H1 (cell line): ENCODE measurements around the gene RAVER2. TPM values are rescaled to one million over a fixed set of nuclear protein-coding genes. Genes with fewer than 3 reads are reported as not detected.

Experiments used
- CTCF ChIA-PET: fragments of 300-600 bp; sonication (Branson Sonifier 250); formaldehyde crosslinking; loops from one replicate; lab custom pipeline; 2021; ENCODE audit not compliant: partially characterized antibody; lab: Charles Lee
- POLR2A ChIA-PET: fragments of 300-600 bp; sonication (Branson Sonifier 250); formaldehyde crosslinking; loops from one replicate; lab custom pipeline; 2021; ENCODE audit warnings: inconsistent platforms; ENCODE audit not compliant: partially characterized antibody; lab: Charles Lee
- DNase-seq, 2 experiments: peaks; one replicate each; pipeline versions ENCODE4 v3.0.0 to v3.0.0-alpha.2; 2010 to 2022; ENCODE audit warnings: low spot score in 2 of 2, low read depth in 1 of 2, mixed read lengths in 1 of 2
- FAIRE-seq: peaks from 2 replicates; lab custom pipeline; 2011; peaks lifted over from hg19 to GRCh38; lab: Jason Lieb, UNC
- H2AFZ ChIP-seq: 2 replicates; pipeline ENCODE4 v1.8.1; 2012; ENCODE audit warnings: low read length, inconsistent platforms
- H2AK5ac ChIP-seq: 2 replicates; pipeline ENCODE4 v1.6.1; 2013; ENCODE audit warnings: low read depth, low read length
- H2BK120ac ChIP-seq: replicated peaks from 2 replicates; pipeline ENCODE3; 2013; ENCODE audit warnings: low read depth, low read length, inconsistent platforms
- H2BK12ac ChIP-seq: 2 replicates; pipeline ENCODE4 v1.6.1; 2013; ENCODE audit warnings: low read depth, low read length
- H2BK15ac ChIP-seq: 2 replicates; pipeline ENCODE4 v1.6.1; 2013; ENCODE audit warnings: low read length
- H2BK20ac ChIP-seq: 2 replicates; pipeline ENCODE4 v1.6.1; 2013; ENCODE audit warnings: low read length
- H2BK5ac ChIP-seq: 2 replicates; pipeline ENCODE4 v1.6.1; 2013; ENCODE audit warnings: low read depth, low read length
- H3K14ac ChIP-seq: 2 replicates; pipeline ENCODE4 v1.6.1; 2013; ENCODE audit warnings: inconsistent platforms; ENCODE audit not compliant: insufficient read length
- H3K18ac ChIP-seq: 2 replicates; pipeline ENCODE4 v1.6.1; 2013; ENCODE audit warnings: low read length; ENCODE audit errors: extremely low read depth
- H3K23ac ChIP-seq: 2 replicates; pipeline ENCODE4 v1.6.1; 2013; ENCODE audit warnings: inconsistent platforms; ENCODE audit not compliant: insufficient read length
- H3K23me2 ChIP-seq: 2 replicates; pipeline ENCODE4 v1.6.1; 2013; ENCODE audit warnings: low read depth, low read length
- H3K27ac ChIP-seq: 2 replicates; pipeline ENCODE4 v1.6.1; 2011; ENCODE audit warnings: low read depth, low read length, inconsistent platforms
- H3K27me3 ChIP-seq, 4 experiments: replicated peaks in 1 of 4; 1 replicate in 1 of 4; 2 replicates in 3 of 4; pipeline versions ENCODE4 v1.6.1 to v1.8.1; 2011 to 2013; ENCODE audit warnings: low read length in 3 of 4, mild to moderate bottlenecking in 3 of 4, inconsistent platforms in 2 of 4, mixed read lengths in 2 of 4, moderate library complexity in 1 of 4; ENCODE audit not compliant: control insufficient read depth in 3 of 4, insufficient read depth in 3 of 4; ENCODE audit errors: extremely low read depth in 1 of 4
- H3K36me3 ChIP-seq, 4 experiments: 2 replicates each; pipeline versions ENCODE4 v1.6.1 to v1.8.1; 2011 to 2013; ENCODE audit warnings: mild to moderate bottlenecking in 4 of 4, low read length in 3 of 4, moderate library complexity in 2 of 4, control low read depth in 1 of 4, inconsistent platforms in 1 of 4; ENCODE audit not compliant: insufficient read depth in 4 of 4, control insufficient read depth in 2 of 4
- H3K4ac ChIP-seq: replicated peaks from 2 replicates; pipeline ENCODE3; 2013; ENCODE audit warnings: low read length, low read depth, mixed read lengths, inconsistent platforms; ENCODE audit not compliant: insufficient read length
- H3K4me1 ChIP-seq, 4 experiments: replicated peaks in 1 of 4; 1 replicate in 1 of 4; 2 replicates in 3 of 4; pipeline versions ENCODE4 v1.6.1 to v1.8.1; 2011 to 2013; ENCODE audit warnings: low read length in 3 of 4, inconsistent platforms in 2 of 4, mixed read lengths in 1 of 4; ENCODE audit not compliant: insufficient read depth in 4 of 4, control insufficient read depth in 3 of 4
- H3K4me2 ChIP-seq, 2 experiments: 2 replicates each; pipeline versions ENCODE4 v1.6.1 to v1.8.1; 2011 to 2013; ENCODE audit warnings: low read depth in 2 of 2, low read length in 2 of 2, control low read depth in 1 of 2, inconsistent platforms in 1 of 2, mild to moderate bottlenecking in 1 of 2; ENCODE audit not compliant: insufficient read depth in 1 of 2
- H3K4me3 ChIP-seq, 4 experiments: fragments of 200-600, 300-600 bp in 1 of 4; sonication (generic), shearing (Covaris generic), sonication (Bioruptor Twin) in 1 of 4; 2 replicates each; pipeline versions ENCODE4 v1.5.1 to v1.8.1; 2011 to 2016; ENCODE audit warnings: low read length in 4 of 4, low read depth in 3 of 4, control low read depth in 2 of 4, inconsistent platforms in 2 of 4, mild to moderate bottlenecking in 2 of 4, mixed read lengths in 1 of 4, moderate library complexity in 1 of 4; ENCODE audit not compliant: insufficient read depth in 2 of 4; ENCODE audit errors: extremely low read depth in 1 of 4
- H3K56ac ChIP-seq: replicated peaks from 2 replicates; pipeline ENCODE3; 2013; ENCODE audit warnings: low read depth, mild to moderate bottlenecking, mixed read lengths, low read length, inconsistent platforms; ENCODE audit not compliant: insufficient read length
- H3K79me1 ChIP-seq: 2 replicates; pipeline ENCODE4 v1.6.1; 2013; ENCODE audit warnings: low read depth, low read length, control low read depth
- H3K79me2 ChIP-seq, 2 experiments: 2 replicates each; pipeline versions ENCODE4 v1.6.1 to v1.8.1; 2012 to 2013; ENCODE audit warnings: low read length in 2 of 2, mild to moderate bottlenecking in 2 of 2, inconsistent platforms in 1 of 2; ENCODE audit not compliant: insufficient read depth in 2 of 2, control insufficient read depth in 1 of 2
- H3K9ac ChIP-seq, 4 experiments: replicated peaks in 1 of 4; 1 replicate in 1 of 4; 2 replicates in 3 of 4; pipeline versions ENCODE4 v1.6.1 to v1.8.1; 2011 to 2013; ENCODE audit warnings: low read depth in 3 of 4, low read length in 3 of 4, control low read depth in 2 of 4, mild to moderate bottlenecking in 2 of 4, moderate library complexity in 2 of 4, inconsistent platforms in 1 of 4; ENCODE audit errors: extremely low read depth in 1 of 4
- H3K9me3 ChIP-seq, 2 experiments: 2 replicates each; pipeline versions ENCODE4 v1.6.1 to v1.8.1; 2012 to 2013; ENCODE audit warnings: mild to moderate bottlenecking in 2 of 2, moderate library complexity in 2 of 2, control low read depth in 1 of 2, inconsistent platforms in 1 of 2, low read depth in 1 of 2, low read length in 1 of 2, mixed read lengths in 1 of 2; ENCODE audit not compliant: insufficient read depth in 2 of 2
- H4K20me1 ChIP-seq, 2 experiments: replicated peaks in 1 of 2; 2 replicates each; pipeline versions ENCODE3 to v1.8.1; 2011 to 2013; ENCODE audit warnings: inconsistent platforms in 2 of 2, low read length in 2 of 2, mild to moderate bottlenecking in 1 of 2; ENCODE audit not compliant: insufficient read depth in 2 of 2, control insufficient read depth in 1 of 2
- H4K5ac ChIP-seq: 2 replicates; pipeline ENCODE4 v1.6.1; 2013; ENCODE audit warnings: low read length, low read depth, mixed read lengths, inconsistent platforms; ENCODE audit not compliant: insufficient read length
- H4K8ac ChIP-seq: 2 replicates; pipeline ENCODE4 v1.8.0; 2013; ENCODE audit warnings: mild to moderate bottlenecking, moderate library complexity, low read length, inconsistent platforms; ENCODE audit not compliant: insufficient read depth; ENCODE audit errors: extremely low read depth
- H4K91ac ChIP-seq: replicated peaks from 2 replicates; pipeline ENCODE3; 2013; ENCODE audit warnings: low read length, mixed read lengths, inconsistent platforms; ENCODE audit not compliant: insufficient read length
- BCL11A ChIP-seq, 2 experiments: IDR thresholded peaks; one replicate each; pipeline ENCODE4 v1.6.1; 2011; ENCODE audit warnings: low read depth in 2 of 2, low read length in 2 of 2, mild to moderate bottlenecking in 2 of 2
- CHD2 ChIP-seq: IDR thresholded peaks from 2 replicates; pipeline ENCODE4 v1.6.1; 2012; ENCODE audit warnings: low read length, improper control_type of control experiment
- JUN ChIP-seq: IDR thresholded peaks from 2 replicates; pipeline ENCODE4 v1.6.1; 2011; ENCODE audit warnings: low read depth, mild to moderate bottlenecking, improper control_type of control experiment, low read length
- MAX ChIP-seq: IDR thresholded peaks from 2 replicates; pipeline ENCODE4 v1.6.1; 2012; ENCODE audit warnings: inconsistent platforms
- NRF1 ChIP-seq: IDR thresholded peaks from 2 replicates; pipeline ENCODE4 v1.6.1; 2011; ENCODE audit warnings: mild to moderate bottlenecking, low read depth, low read length, improper control_type of control experiment
- POLR2A ChIP-seq, 2 experiments: IDR thresholded peaks; 1 replicate in 1 of 2; 2 replicates in 1 of 2; pipeline ENCODE4 v1.6.1; 2011; ENCODE audit warnings: low read depth in 2 of 2, low read length in 2 of 2, mild to moderate bottlenecking in 2 of 2; ENCODE audit errors: control extremely low read depth in 1 of 2
- TEAD4 ChIP-seq: IDR thresholded peaks from 2 replicates; pipeline ENCODE4 v1.6.1; 2012; ENCODE audit warnings: low read depth, low read length, inconsistent platforms, mixed read lengths
- WGBS, 2 experiments: shearing (Covaris generic) in 1 of 2; methylation state at CpG; one replicate each; pipeline versions ENCODE4 v1.1.6 to v1.1.7; 2013 to 2015; ENCODE audit warnings: low lambda C conversion rate in 2 of 2, mixed read lengths in 2 of 2, inconsistent platforms in 1 of 2, low coverage in 1 of 2, missing lambda C conversion rate in 1 of 2; ENCODE audit not compliant: insufficient replicate concordance in 2 of 2, insufficient coverage in 1 of 2, insufficient read length in 1 of 2; ENCODE audit errors: extremely low coverage in 1 of 2, missing lambda C conversion rate in 1 of 2; 5-methylcytosine and 5-hydroxymethylcytosine counted together
- polyA plus RNA-seq, 7 experiments: library from polyadenylated mRNA; depleted of rRNA in 3 of 7; stranded (reverse) in 5 of 7; unstranded in 2 of 7; fragments of >200 nt in 5 of 7; fragments of 200-250 nt in 2 of 7; gene quantifications; 1 replicate in 5 of 7; 2 replicates in 1 of 7; 4 replicates in 1 of 7; pipeline versions ENCODE4 v1.2.1 to v1.2.3, GENCODE V29; 2011 to 2013; ENCODE audit warnings: missing spikeins in 2 of 7, mixed read lengths in 2 of 7
- total RNA-seq: library from RNA; stranded (reverse); fragmentation: NEBNext Ultra II Directional; extraction: Animal tissue kit (Norgen Biotek cat#: 25700); gene quantifications from 2 replicates; pipeline ENCODE4 v1.2.1, GENCODE V29; 2021

Gene RAVER2
- total and polyA plus RNA-seq, 2 of the 8 experiments (the other 6 are each of a cell fraction or from before 2014, with no cell fraction given) = 10.5 to 19.5 TPM

GRCh38 chr1:64699327-64699726 lies 45.5 kb upstream of the RAVER2 start:
- H4K20me1 ChIP-seq = no peaks in the 10 kb centered on the region

More at GRCh38 chr1:64699327-64699726, 45.5 kb upstream of the RAVER2 start:
- Histone ChIP-seq H3K9ac (no peak overlapping the region; a peak in 1 of 7 replicates), H2BK20ac (no peak overlapping the region), H4K8ac (no peak overlapping the region), H3K4me2 (no peak overlapping the region), H3K23me2 (no peaks in the 10 kb centered on the region; the same call in 1 of the 2 replicates), H4K91ac (no peak overlapping the region), H3K9me3 (no peaks in the 10 kb centered on the region), H3K18ac (no peak overlapping the region), H3K23ac (no peak overlapping the region), H3K79me2 (no peaks in the 10 kb centered on the region), H2BK120ac (no peak overlapping the region), H3K27ac (no peak overlapping the region), H3K14ac (no peak overlapping the region), H2BK5ac (no peak overlapping the region), H3K4ac (no peak overlapping the region), H2BK15ac (no peak overlapping the region), H3K4me3 (no peak overlapping the region), H3K27me3 (no peaks in the 10 kb centered on the region), H3K36me3 (no peaks in the 10 kb centered on the region; a peak in 2 of 8 replicates), H3K79me1 (no peaks in the 10 kb centered on the region), H3K56ac (no peak overlapping the region), H3K4me1 (peaks cover 0 to 6% (median 4%) of the 10 kb centered on the region in 4 experiments; a peak in 4 of 7 replicates), H2AK5ac (no peak overlapping the region), H2BK12ac (0 out of 2 replicates have a peak overlapping the region, but pooled peaks have one; percentile 39), H4K5ac (no peak overlapping the region), H2AFZ (no peak overlapping the region)
- no peak for TF ChIP-seq POLR2A (IDR thresholded peaks at IDR 0.05; ENCODE audit: control extremely low read depth in 1 of 2, low read depth in 2 of 2, low read length in 2 of 2)
- no peak for TF ChIP-seq BCL11A (IDR thresholded peaks at IDR 0.05; ENCODE audit: low read depth in 2 of 2, low read length in 2 of 2)
- peak; percentile 66 for TF ChIP-seq TEAD4
- TF ChIP-seq CHD2 = no peak
- no peak for TF ChIP-seq JUN
- TF ChIP-seq MAX = peak; percentile 62
- TF ChIP-seq NRF1 = no peak
- FAIRE-seq = no peak
- ChIA-PET POLR2A (no interaction called here), CTCF (interaction anchor here (0.6 kb wide), 1 partner anchor 323 kb away, joined by 3 read pairs; no protein-coding TSS in a partner anchor)
- WGBS, 2 experiments = 59% methylated on average over 8 of the region's 8 CpGs; no CpG with 5 or more reads in 1 of the 2 experiments
- no peak for DNase-seq
